Heart right ventricle (tissue), 16 donors: Measurements from ENCODE around the gene MBD2. TPM values are rescaled to one million over a fixed set of nuclear protein-coding genes. Genes with fewer than 3 reads are reported as not detected.

Experiments used
- ATAC-seq, 8 donors: fragments of 200-7000 bp; cut with Tn5 transposase; one replicate each; pipeline ENCODE4 v1.9.1; 2020; ENCODE audit warnings: mild to moderate bottlenecking in 8 of 8, moderate library complexity in 8 of 8, moderate number of reproducible peaks in 1 of 8
- DNase-seq, 2 donors: peaks; one replicate each; pipeline ENCODE4 v3.0.0-alpha.2; 2020
- H3K27ac ChIP-seq, 10 donors: fragments of 200-600 bp; sonication (generic) in 2 of 10; one replicate each; pipeline versions ENCODE4 v1.5.0 to v1.8.0; 2020 to 2022; ENCODE audit warnings: mild to moderate bottlenecking in 3 of 10
- H3K27me3 ChIP-seq, 7 donors: fragments of 200-600 bp; one replicate each; pipeline ENCODE4 v1.8.0; 2021 to 2022; ENCODE audit warnings: mild to moderate bottlenecking in 2 of 7
- H3K36me3 ChIP-seq, 9 donors: fragments of 200-600 bp; sonication (generic) in 1 of 9; one replicate each; pipeline versions ENCODE4 v1.5.0 to v1.8.0; 2020 to 2022; ENCODE audit warnings: mild to moderate bottlenecking in 2 of 9
- H3K4me1 ChIP-seq, 9 donors: fragments of 200-600 bp; sonication (generic) in 1 of 9; one replicate each; pipeline versions ENCODE4 v1.5.0 to v1.8.0; 2020 to 2022; ENCODE audit warnings: mild to moderate bottlenecking in 4 of 9
- H3K4me3 ChIP-seq, 10 donors: fragments of 200-600 bp; sonication (generic) in 2 of 10; one replicate each; pipeline versions ENCODE4 v1.5.0 to v1.8.0; 2020 to 2022; ENCODE audit warnings: mild to moderate bottlenecking in 7 of 10, moderate library complexity in 2 of 10
- H3K9me3 ChIP-seq, 11 donors: fragments of 200-600 bp in 10 of 11; sonication (generic) in 2 of 11; one replicate each; pipeline versions ENCODE4 v1.5.0 to v1.8.0; 2013 to 2022; ENCODE audit warnings: mild to moderate bottlenecking in 2 of 11, control low read depth in 1 of 11, moderate library complexity in 1 of 11
- WGBS, 2 donors: extraction: QIAGEN DNeasy Blood & Tissue Kit; methylation state at CpG; one replicate each; pipeline ENCODE4 v1.1.7; 2013; ENCODE audit warnings: inconsistent platforms in 1 of 2; 5-methylcytosine and 5-hydroxymethylcytosine counted together
- intact Hi-C, 10 donors: fragments of 100-400 bp; cut with DNase I; formaldehyde crosslinking; loops; one replicate each; pipeline versions ENCODE4 v1.11.1 to v1.14.2; 2022
- polyA plus RNA-seq, 2 donors: library from polyadenylated mRNA; stranded (reverse); fragments of 200-250 nt; gene quantifications; one replicate each; pipeline ENCODE4 v1.2.3, GENCODE V29; 2013
- total RNA-seq, 10 donors: library from RNA; stranded (reverse); fragmentation: NEBNext Ultra II Directional in 3 of 10; extraction: Animal tissue kit (Norgen Biotek cat#: 25700) in 3 of 10; gene quantifications; one replicate each; pipeline versions ENCODE4 v1.2.1 to v1.2.4, GENCODE V29; 2021 to 2023
- TF ChIP-seq, protein P1 (sequence below), 9 donors: fragments of 200-600 bp; sonication (generic) in 2 of 9; IDR thresholded peaks; one replicate each; pipeline versions ENCODE4 v1.5.0 to v1.8.0; 2021 to 2022; ENCODE audit warnings: antibody characterized with exemption in 9 of 9, mild to moderate bottlenecking in 5 of 9, moderate library complexity in 1 of 9
- donor health status: Arrhythmogenic right ventricular cardiomyopathy.
- donor health status: ischemic (EF 13 %, LVEDD 7.1; RV severe dilation, severe dysfunction).
- donor health status: healthy with polysubstance abuse.
- donor health status: DM: no; HTN: yes; CAD: no.
- donor health status: DM: no; HTN: no; CAD: no.
- donor health status: ischemic (EF 25% LVEDD 6.9; RV normal size, moderate dysfunction).
- donor health status: ischemic (EF 25% LVEDD 5.7; RV mildly dilated, moderate dysfunction).
- donor health status: healthy.
- donor health status: DM: yes; HTN: yes; CAD: no.
- donor health status: Ischemic cardiomyopathy.
- donor health status: ischemic (EF 35%, LVEDD 5.7; RV mildly dilated, moderate dysfunction).
- donor health status: nonischemic (EF 11% LVEDD 7.7; RV severe dilation, severe dysfunction).
- donor health status: DM: yes; HTN: yes; CAD: no.
- donor health status: PGD.
- donor health status: ischemic (EF 29% LVEDD 5.4; RV normal size, mild dysfunction).
- donor health status: nonischemic (EF 23%, LVEDD 6.1; RV moderate dilation, normal function).

MBD2 gene
- total and polyA plus RNA-seq, 12 donors: 19.6 to 61.3 (median 41.5) TPM

- peaks cover 0 to 33% (median 8%) of the 10 kb centered on the region in 9 donors for H3K4me1 ChIP-seq
- H3K27me3 ChIP-seq: no peaks in the 10 kb centered on the region
- TF ChIP-seq, protein P1, sequence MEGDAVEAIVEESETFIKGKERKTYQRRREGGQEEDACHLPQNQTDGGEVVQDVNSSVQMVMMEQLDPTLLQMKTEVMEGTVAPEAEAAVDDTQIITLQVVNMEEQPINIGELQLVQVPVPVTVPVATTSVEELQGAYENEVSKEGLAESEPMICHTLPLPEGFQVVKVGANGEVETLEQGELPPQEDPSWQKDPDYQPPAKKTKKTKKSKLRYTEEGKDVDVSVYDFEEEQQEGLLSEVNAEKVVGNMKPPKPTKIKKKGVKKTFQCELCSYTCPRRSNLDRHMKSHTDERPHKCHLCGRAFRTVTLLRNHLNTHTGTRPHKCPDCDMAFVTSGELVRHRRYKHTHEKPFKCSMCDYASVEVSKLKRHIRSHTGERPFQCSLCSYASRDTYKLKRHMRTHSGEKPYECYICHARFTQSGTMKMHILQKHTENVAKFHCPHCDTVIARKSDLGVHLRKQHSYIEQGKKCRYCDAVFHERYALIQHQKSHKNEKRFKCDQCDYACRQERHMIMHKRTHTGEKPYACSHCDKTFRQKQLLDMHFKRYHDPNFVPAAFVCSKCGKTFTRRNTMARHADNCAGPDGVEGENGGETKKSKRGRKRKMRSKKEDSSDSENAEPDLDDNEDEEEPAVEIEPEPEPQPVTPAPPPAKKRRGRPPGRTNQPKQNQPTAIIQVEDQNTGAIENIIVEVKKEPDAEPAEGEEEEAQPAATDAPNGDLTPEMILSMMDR (IDR thresholded peaks at IDR 0.05): no peak
- DNase-seq: no peak
- H3K27ac ChIP-seq: peak overlapping the region in 1 of 10 donors; percentile 69
- intact Hi-C loops: no loop called here
- no peak overlapping the region for H3K4me3 ChIP-seq
- WGBS, 2 donors: 91 to 93% methylated on average over 13 of the region's 13 CpGs
- no peaks in the 10 kb centered on the region for H3K36me3 ChIP-seq
- no peaks in the 10 kb centered on the region for H3K9me3 ChIP-seq
- peak in 6 of 8 donors; percentile 13 to 56 (median 44) for ATAC-seq
Observed at GRCh38 chr18:54240629-54241107, 16.2 kb upstream of the MBD2 start.

DNA sequence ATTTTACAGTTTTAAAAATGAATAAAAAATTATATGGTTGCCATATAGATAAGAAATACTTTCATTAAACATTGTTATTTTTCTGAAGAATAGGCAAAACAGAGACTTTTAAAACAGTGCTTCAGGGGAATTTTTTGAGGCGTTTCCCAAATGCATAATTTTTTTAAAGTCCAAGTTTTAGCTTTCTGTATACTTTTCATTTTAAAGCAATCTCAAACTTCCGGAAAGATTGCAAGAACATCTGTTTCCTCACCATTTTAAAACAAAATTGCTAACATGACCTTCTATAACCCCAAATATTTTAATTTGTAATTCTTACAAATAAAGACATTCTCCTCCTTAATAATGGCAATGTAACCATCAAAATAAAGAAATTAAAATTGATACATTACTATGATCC lies 15.1 kb upstream of the MBD2 start:
- Histone ChIP-seq H3K4me1 (peaks cover 0 to 35% (median 8%) of the 10 kb centered on the region in 9 donors), H3K4me3 (no peak overlapping the region), H3K36me3 (no peaks in the 10 kb centered on the region), H3K27ac (peak overlapping the region in 1 of 10 donors; percentile 69), H3K27me3 (no peaks in the 10 kb centered on the region), H3K9me3 (no peaks in the 10 kb centered on the region)
- DNase-seq (no peak), ATAC-seq (no peak)
- WGBS, 2 donors: 44 to 53% methylated on average over 2 of the region's 2 CpGs
- TF ChIP-seq, protein P1 (IDR thresholded peaks at IDR 0.05): no peak
- intact Hi-C loops: loop anchor here in 1 of 10 donors (10.0 kb wide), 1 partner anchor 115 kb away; the partner anchor contains the start of genes C18orf54 and STARD6

DNA sequence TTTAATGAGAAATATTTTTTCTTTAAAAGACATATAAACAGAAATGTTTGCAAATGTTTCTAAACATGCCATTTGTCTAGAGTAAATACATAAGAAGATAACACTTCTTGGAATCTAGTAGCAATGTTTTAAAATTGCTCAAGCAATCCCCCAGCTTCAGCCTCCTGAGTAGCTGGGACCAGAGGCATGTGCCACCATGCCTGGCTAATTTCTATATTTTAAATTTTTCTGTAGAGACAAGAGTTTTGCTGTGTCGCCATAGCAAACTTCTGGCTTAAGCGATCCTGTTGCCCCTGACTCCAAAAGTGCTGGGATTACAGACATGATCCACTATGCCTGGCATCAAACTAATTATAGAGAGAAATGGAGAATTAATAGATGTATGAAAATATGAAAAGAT lies 14.6 kb upstream of the MBD2 start:
- H3K36me3 ChIP-seq: no peaks in the 10 kb centered on the region
- intact Hi-C loops: loop anchor here in 1 of 10 donors (10.0 kb wide), 1 partner anchor 116 kb away; the partner anchor contains the start of genes C18orf54 and STARD6
- H3K27ac ChIP-seq: peak overlapping the region in 2 of 10 donors; percentile 5 to 69
- H3K27me3 ChIP-seq: no peaks in the 10 kb centered on the region
- ATAC-seq (no peak), DNase-seq (no peak)
- no peaks in the 10 kb centered on the region for H3K9me3 ChIP-seq
- TF ChIP-seq, protein P1 (IDR thresholded peaks at IDR 0.05): no peak
- WGBS, 2 donors: 72 to 80% methylated on average over 2 of the region's 2 CpGs
- H3K4me1 ChIP-seq: peaks cover 0 to 36% (median 8%) of the 10 kb centered on the region in 9 donors
- no peak overlapping the region for H3K4me3 ChIP-seq

- Histone ChIP-seq H3K27me3 (no peaks in the 10 kb centered on the region), H3K4me1 (peaks cover 0 to 36% (median 8%) of the 10 kb centered on the region in 9 donors), H3K4me3 (no peak overlapping the region), H3K27ac (peak overlapping the region in 5 of 10 donors; percentile 1 to 69 (median 9)), H3K36me3 (no peaks in the 10 kb centered on the region), H3K9me3 (no peaks in the 10 kb centered on the region)
- WGBS, 2 donors: 63 to 75% methylated on average over 7 of the region's 7 CpGs
- ATAC-seq: peak in 1 of 8 donors; percentile 62
- no peak for DNase-seq
- TF ChIP-seq, protein P1 (IDR thresholded peaks at IDR 0.05): no peak
- intact Hi-C loops: loop anchor here in 1 of 10 donors (10.0 kb wide), 1 partner anchor 116 kb away; the partner anchor contains the start of genes C18orf54 and STARD6
Observed at GRCh38 chr18:54238173-54238936, 13.9 kb upstream of the MBD2 start.
